CD4-positive, CD25-positive, alpha-beta regulatory T cell (primary cell): ENCODE measurements around the gene NUDT6. TPM values are rescaled to one million over a fixed set of nuclear protein-coding genes. Genes with fewer than 3 reads are reported as not detected.
A peak's percentile ranks its signal among the peaks of the same experiment; 100 is the strongest.

Experiments
- ATAC-seq, 2 donors: fragments of 150-1000 bp; cut with Tn5 transposase; one replicate each; pipeline ENCODE4 v1.10.0; 2021; ENCODE audit warnings: low read depth in 2 of 2, moderate number of reproducible peaks in 2 of 2, moderate library complexity in 1 of 2
- DNase-seq, 3 donors: peaks; one replicate each; pipeline versions ENCODE4 v3.0.0 to v3.0.0-alpha.2; 2012 to 2022; ENCODE audit warnings: mixed read lengths in 1 of 3
- H3K27ac ChIP-seq: one replicate; pipeline ENCODE4 v1.7.0; 2013; ENCODE audit warnings: mild to moderate bottlenecking, low read length; ENCODE audit not compliant: insufficient read depth, poor library complexity, severe bottlenecking
- H3K27me3 ChIP-seq: one replicate; pipeline ENCODE4 v1.7.0; 2013; ENCODE audit warnings: low read length; ENCODE audit not compliant: control insufficient read depth, insufficient read depth
- H3K36me3 ChIP-seq: one replicate; pipeline ENCODE4 v1.7.0; 2013; ENCODE audit warnings: mild to moderate bottlenecking, low read length, moderate library complexity; ENCODE audit not compliant: control insufficient read depth, insufficient read depth
- H3K4me1 ChIP-seq: 2 replicates; pipeline ENCODE4 v1.7.0; 2013; ENCODE audit warnings: mild to moderate bottlenecking, low read length; ENCODE audit not compliant: insufficient read depth, control insufficient read depth, poor library complexity, severe bottlenecking
- H3K4me3 ChIP-seq: one replicate; pipeline ENCODE4 v1.7.0; 2013; ENCODE audit warnings: low read depth, mild to moderate bottlenecking, low read length, moderate library complexity
- H3K9me3 ChIP-seq, 2 experiments: 1 replicate in 1 of 2; 2 replicates in 1 of 2; pipeline ENCODE4 v1.7.0; 2013; ENCODE audit warnings: low read length in 2 of 2, mild to moderate bottlenecking in 1 of 2, moderate library complexity in 1 of 2; ENCODE audit not compliant: control insufficient read depth in 2 of 2
- H3K27ac Mint-ChIP-seq, 3 donors: one replicate each; pipeline ENCODE4 v1.8.0; 2020 to 2022; ENCODE audit warnings: mild to moderate bottlenecking in 3 of 3, mixed read lengths in 3 of 3, moderate library complexity in 2 of 3
- H3K27me3 Mint-ChIP-seq: one replicate; pipeline ENCODE4 v1.8.0; 2022; ENCODE audit warnings: mild to moderate bottlenecking, mixed read lengths
- H3K36me3 Mint-ChIP-seq: one replicate; pipeline ENCODE4 v1.8.0; 2020; ENCODE audit warnings: mixed read lengths
- H3K4me1 Mint-ChIP-seq, 4 donors: one replicate each; pipeline ENCODE4 v1.8.0; 2020 to 2022; ENCODE audit warnings: mixed read lengths in 4 of 4, mild to moderate bottlenecking in 1 of 4
- H3K4me3 Mint-ChIP-seq, 4 donors: one replicate each; pipeline ENCODE4 v1.8.0; 2020 to 2022; ENCODE audit warnings: mild to moderate bottlenecking in 4 of 4, mixed read lengths in 4 of 4, moderate library complexity in 3 of 4
- H3K9me3 Mint-ChIP-seq, 7 donors: one replicate each; pipeline ENCODE4 v1.8.0; 2020 to 2022; ENCODE audit warnings: mixed read lengths in 7 of 7, mild to moderate bottlenecking in 3 of 7, moderate library complexity in 2 of 7
- polyA plus RNA-seq, 4 donors: library from polyadenylated mRNA; unstranded; fragments of 300-500 nt; fragmentation: Illumina TruSeq; gene quantifications; one replicate each; pipeline ENCODE4 v1.2.3, GENCODE V29; 2021
- total RNA-seq: library from RNA; stranded (reverse); gene quantifications from one replicate; pipeline ENCODE4 v1.2.3, GENCODE V29; 2022

NUDT6 gene
- total and polyA plus RNA-seq, 5 donors from 2014 or later = 1.8 to 4.8 (median 3.1) TPM

- Mint-ChIP-seq H3K4me1 (peaks cover 5 to 8% (median 7%) of the 10 kb centered on the region in 4 donors), H3K9me3 (no peaks in the 10 kb centered on the region), H3K27ac (no peak overlapping the region), H3K36me3 (peaks cover 19% of the 10 kb centered on the region), H3K27me3 (no peaks in the 10 kb centered on the region), H3K4me3 (no peak overlapping the region)
- Histone ChIP-seq H3K4me1 (no peaks in the 10 kb centered on the region), H3K27ac (no peak overlapping the region), H3K9me3 (no peaks in the 10 kb centered on the region), H3K4me3 (no peak overlapping the region), H3K27me3 (no peaks in the 10 kb centered on the region), H3K36me3 (peaks cover 28% of the 10 kb centered on the region)
- ATAC-seq (no peak), DNase-seq (peak in 2 of 3 donors; percentile 28 to 33)
Measured at GRCh38 chr4:122930862-122931261, 8.5 kb upstream of the NUDT6 start.

- no peaks in the 10 kb centered on the region for H3K9me3 Mint-ChIP-seq
- no peaks in the 10 kb centered on the region for H3K9me3 ChIP-seq
- no peak for DNase-seq
- no peak overlapping the region for H3K27ac Mint-ChIP-seq
- no peak overlapping the region for H3K4me3 ChIP-seq
- H3K27me3 Mint-ChIP-seq = no peaks in the 10 kb centered on the region
- H3K4me3 Mint-ChIP-seq = no peak overlapping the region
- H3K4me1 ChIP-seq = peaks cover 5% of the 10 kb centered on the region
- H3K27ac ChIP-seq = no peak overlapping the region
- H3K36me3 ChIP-seq = peaks cover 16% of the 10 kb centered on the region
- no peaks in the 10 kb centered on the region for H3K27me3 ChIP-seq
- ATAC-seq = no peak
- peaks cover 6% of the 10 kb centered on the region for H3K36me3 Mint-ChIP-seq
- peaks cover 3 to 8% (median 5%) of the 10 kb centered on the region in 4 donors for H3K4me1 Mint-ChIP-seq
Measured at GRCh38 chr4:122928930-122929329, 6.5 kb upstream of the NUDT6 start.

- Mint-ChIP-seq H3K27ac (peak overlapping the region in 2 of 3 donors; percentile 92 to 96), H3K36me3 (no peaks in the 10 kb centered on the region), H3K4me1 (peaks cover 5 to 25% (median 10%) of the 10 kb centered on the region in 4 donors), H3K4me3 (peak overlapping the region in 3 of 4 donors; percentile 97 to 99 (median 99)), H3K27me3 (no peaks in the 10 kb centered on the region), H3K9me3 (no peaks in the 10 kb centered on the region)
- peaks cover 22% of the 10 kb centered on the region for H3K4me1 ChIP-seq
- peaks cover 2% of the 10 kb centered on the region for H3K36me3 ChIP-seq
- DNase-seq = peak; percentile 73 to 96 (median 86)
- H3K27ac ChIP-seq = peak overlapping the region; percentile 81
- no peaks in the 10 kb centered on the region for H3K9me3 ChIP-seq
- peak; percentile 97 to 98 for ATAC-seq
- H3K4me3 ChIP-seq = peak overlapping the region; percentile 95
- H3K27me3 ChIP-seq = no peaks in the 10 kb centered on the region
Measured at GRCh38 chr4:122922877-122923511, 597 bp upstream of the NUDT6 start.

- H3K9me3 ChIP-seq = no peaks in the 10 kb centered on the region
- no peaks in the 10 kb centered on the region for H3K36me3 Mint-ChIP-seq
- peak overlapping the region; percentile 95 for H3K4me3 ChIP-seq
- H3K4me1 Mint-ChIP-seq = peaks cover 3 to 17% (median 7%) of the 10 kb centered on the region in 4 donors
- DNase-seq (no peak), ATAC-seq (no peak)
- H3K27me3 Mint-ChIP-seq = no peaks in the 10 kb centered on the region
- H3K27ac ChIP-seq = no peak overlapping the region
- H3K36me3 ChIP-seq = no peaks in the 10 kb centered on the region
- H3K9me3 Mint-ChIP-seq = no peaks in the 10 kb centered on the region
- peak overlapping the region in 3 of 4 donors; percentile 73 to 99 (median 85) for H3K4me3 Mint-ChIP-seq
- no peak overlapping the region for H3K27ac Mint-ChIP-seq
- no peaks in the 10 kb centered on the region for H3K27me3 ChIP-seq
- peaks cover 22% of the 10 kb centered on the region for H3K4me1 ChIP-seq
Measured at GRCh38 chr4:122921300-122921699, 1.1 kb downstream of the NUDT6 start.

GRCh38 chr4:122920473-122920872, 1.9 kb downstream of the NUDT6 start:
- Histone ChIP-seq H3K4me3 (no peak overlapping the region), H3K9me3 (no peaks in the 10 kb centered on the region), H3K36me3 (no peaks in the 10 kb centered on the region), H3K27ac (no peak overlapping the region), H3K4me1 (peaks cover 22% of the 10 kb centered on the region), H3K27me3 (no peaks in the 10 kb centered on the region)
- Mint-ChIP-seq H3K27ac (no peak overlapping the region), H3K27me3 (no peaks in the 10 kb centered on the region), H3K4me1 (peaks cover 3 to 17% (median 7%) of the 10 kb centered on the region in 4 donors), H3K9me3 (no peaks in the 10 kb centered on the region), H3K4me3 (peak overlapping the region in 3 of 4 donors; percentile 67 to 85 (median 73)), H3K36me3 (no peaks in the 10 kb centered on the region)
- DNase-seq (peak in 1 of 3 donors; percentile 37), ATAC-seq (no peak)

- H3K4me3 Mint-ChIP-seq = no peak overlapping the region
- H3K4me1 Mint-ChIP-seq = peaks cover 0 to 12% (median 5%) of the 10 kb centered on the region in 4 donors
- no peak overlapping the region for H3K27ac Mint-ChIP-seq
- no peaks in the 10 kb centered on the region for H3K9me3 Mint-ChIP-seq
- no peaks in the 10 kb centered on the region for H3K9me3 ChIP-seq
- H3K36me3 ChIP-seq = no peaks in the 10 kb centered on the region
- no peaks in the 10 kb centered on the region for H3K27me3 Mint-ChIP-seq
- ATAC-seq (no peak), DNase-seq (no peak)
- H3K27me3 ChIP-seq = no peaks in the 10 kb centered on the region
- no peak overlapping the region for H3K4me3 ChIP-seq
- H3K27ac ChIP-seq = no peak overlapping the region
- peaks cover 10% of the 10 kb centered on the region for H3K4me1 ChIP-seq
- no peaks in the 10 kb centered on the region for H3K36me3 Mint-ChIP-seq
Measured at GRCh38 chr4:122917731-122918130, 4.7 kb downstream of the NUDT6 start.

- H3K4me3 Mint-ChIP-seq = no peak overlapping the region
- peaks cover 0 to 7% (median 0%) of the 10 kb centered on the region in 4 donors for H3K4me1 Mint-ChIP-seq
- no peaks in the 10 kb centered on the region for H3K9me3 Mint-ChIP-seq
- no peaks in the 10 kb centered on the region for H3K27me3 ChIP-seq
- ATAC-seq = no peak
- no peak for DNase-seq
- no peak overlapping the region for H3K4me3 ChIP-seq
- H3K27ac Mint-ChIP-seq = no peak overlapping the region
- H3K27me3 Mint-ChIP-seq = no peaks in the 10 kb centered on the region
- no peaks in the 10 kb centered on the region for H3K9me3 ChIP-seq
- no peak overlapping the region for H3K27ac ChIP-seq
- no peaks in the 10 kb centered on the region for H3K36me3 ChIP-seq
- peaks cover 5% of the 10 kb centered on the region for H3K36me3 Mint-ChIP-seq
- H3K4me1 ChIP-seq = no peaks in the 10 kb centered on the region
Measured at GRCh38 chr4:122914938-122915337, 7.5 kb downstream of the NUDT6 start.
